ENCODE results near the gene NECAB3. TPM values are rescaled to one million over a fixed set of nuclear protein-coding genes. Genes with fewer than 3 reads are reported as not detected.

The NECAB3 gene
- total RNA-seq, 3 donors from 2014 or later (not counting 1 experiment from before 2014, with no cell fraction given) = 9.7 to 18.1 (median 13.4) TPM

DNA sequence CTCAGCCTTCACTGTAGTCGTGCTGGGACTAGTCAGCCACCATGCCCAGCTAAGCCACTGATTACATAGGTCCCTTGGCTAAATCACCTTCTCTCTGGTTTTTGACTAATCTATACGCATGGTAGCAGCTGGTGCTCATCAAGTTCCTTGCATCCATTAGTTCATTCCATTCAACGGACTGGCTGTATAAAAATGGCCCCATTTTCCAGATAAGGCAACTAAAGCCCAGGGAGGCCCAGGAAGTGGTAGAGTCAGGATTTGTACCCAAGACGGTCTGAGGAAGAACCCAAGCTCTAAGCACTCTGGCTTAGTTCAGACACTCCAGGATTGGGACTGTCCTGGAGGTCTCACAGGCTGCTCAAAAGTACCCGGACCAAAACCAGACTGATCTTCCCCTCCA is 7.1 kb upstream of the NECAB3 start:
- ATAC-seq = no peak
- H3K36me3 Mint-ChIP-seq = no peaks in the 10 kb centered on the region
- no peak overlapping the region for H3K27ac ChIP-seq (ENCODE audit: low read length)
- TF ChIP-seq, protein P1, sequence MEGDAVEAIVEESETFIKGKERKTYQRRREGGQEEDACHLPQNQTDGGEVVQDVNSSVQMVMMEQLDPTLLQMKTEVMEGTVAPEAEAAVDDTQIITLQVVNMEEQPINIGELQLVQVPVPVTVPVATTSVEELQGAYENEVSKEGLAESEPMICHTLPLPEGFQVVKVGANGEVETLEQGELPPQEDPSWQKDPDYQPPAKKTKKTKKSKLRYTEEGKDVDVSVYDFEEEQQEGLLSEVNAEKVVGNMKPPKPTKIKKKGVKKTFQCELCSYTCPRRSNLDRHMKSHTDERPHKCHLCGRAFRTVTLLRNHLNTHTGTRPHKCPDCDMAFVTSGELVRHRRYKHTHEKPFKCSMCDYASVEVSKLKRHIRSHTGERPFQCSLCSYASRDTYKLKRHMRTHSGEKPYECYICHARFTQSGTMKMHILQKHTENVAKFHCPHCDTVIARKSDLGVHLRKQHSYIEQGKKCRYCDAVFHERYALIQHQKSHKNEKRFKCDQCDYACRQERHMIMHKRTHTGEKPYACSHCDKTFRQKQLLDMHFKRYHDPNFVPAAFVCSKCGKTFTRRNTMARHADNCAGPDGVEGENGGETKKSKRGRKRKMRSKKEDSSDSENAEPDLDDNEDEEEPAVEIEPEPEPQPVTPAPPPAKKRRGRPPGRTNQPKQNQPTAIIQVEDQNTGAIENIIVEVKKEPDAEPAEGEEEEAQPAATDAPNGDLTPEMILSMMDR (IDR thresholded peaks at IDR 0.05) = no peak
- intact Hi-C loops (cut with micrococcal nuclease) = no loop called here
- peaks cover 0 to 14% of the 10 kb centered on the region in 2 donors for H3K4me1 Mint-ChIP-seq
- peaks cover 29% of the 10 kb centered on the region for H3K4me1 ChIP-seq (ENCODE audit: control insufficient read depth, insufficient read depth, low read length)
- H3K9me3 ChIP-seq (ENCODE audit: control insufficient read depth, insufficient read depth, low read length) = no peaks in the 10 kb centered on the region
- no peaks in the 10 kb centered on the region for H3K9me3 Mint-ChIP-seq
- H3K27ac Mint-ChIP-seq = no peak overlapping the region
- H3K27me3 ChIP-seq (ENCODE audit: control insufficient read depth, insufficient read depth, low read length) = no peaks in the 10 kb centered on the region
- 87% methylated on average over 5 of the region's 5 CpGs for WGBS (ENCODE audit: insufficient coverage)
- no peaks in the 10 kb centered on the region for H3K36me3 ChIP-seq (ENCODE audit: control insufficient read depth, insufficient read depth, low read length)
- no peak overlapping the region for H3K4me3 Mint-ChIP-seq
- H3K4me3 ChIP-seq (ENCODE audit: low read length) = no peak overlapping the region
- no peak for DNase-seq
- H3K27me3 Mint-ChIP-seq (ENCODE audit: low read depth in 2 of 2) = no peaks in the 10 kb centered on the region

DNA sequence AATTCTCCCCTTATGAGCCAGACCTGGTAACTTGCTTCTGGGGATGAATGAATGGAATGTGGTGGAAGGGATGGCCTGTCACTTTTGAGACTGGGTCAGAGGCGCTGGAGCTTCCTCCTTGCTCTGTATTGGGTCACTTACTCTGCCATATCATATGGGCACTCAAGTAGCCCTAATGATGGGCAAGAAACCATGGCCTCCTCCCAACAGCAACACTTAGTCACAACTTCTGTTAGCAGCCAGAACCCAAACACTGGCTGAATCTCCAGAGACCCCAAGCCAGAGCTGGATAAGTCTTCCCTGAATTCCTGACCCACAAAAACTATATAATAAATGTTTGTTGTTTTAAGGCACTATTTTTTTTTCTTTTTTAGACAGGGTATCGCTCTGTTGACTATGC is 6.5 kb upstream of the NECAB3 start:
- Mint-ChIP-seq H3K4me1 (peaks cover 0 to 18% of the 10 kb centered on the region in 2 donors), H3K36me3 (no peaks in the 10 kb centered on the region), H3K27me3 (ENCODE audit: low read depth in 2 of 2) (no peaks in the 10 kb centered on the region), H3K9me3 (no peaks in the 10 kb centered on the region), H3K4me3 (no peak overlapping the region), H3K27ac (no peak overlapping the region)
- TF ChIP-seq, protein P1 (IDR thresholded peaks at IDR 0.05) = no peak
- ATAC-seq (no peak), DNase-seq (no peak)
- intact Hi-C loops (cut with micrococcal nuclease) = no loop called here
- H3K36me3 ChIP-seq (ENCODE audit: control insufficient read depth, insufficient read depth, low read length) = no peaks in the 10 kb centered on the region
- H3K27me3 ChIP-seq (ENCODE audit: control insufficient read depth, insufficient read depth, low read length) = no peaks in the 10 kb centered on the region
- peaks cover 29% of the 10 kb centered on the region for H3K4me1 ChIP-seq (ENCODE audit: control insufficient read depth, insufficient read depth, low read length)
- H3K27ac ChIP-seq (ENCODE audit: low read length) = no peak overlapping the region
- H3K9me3 ChIP-seq (ENCODE audit: control insufficient read depth, insufficient read depth, low read length) = no peaks in the 10 kb centered on the region
- no peak overlapping the region for H3K4me3 ChIP-seq (ENCODE audit: low read length)
- 100% methylated on average over 2 of the region's 2 CpGs for WGBS (ENCODE audit: insufficient coverage)

GRCh38 chr20:33679758-33680485 is 5.7 kb upstream of the NECAB3 start:
- H3K9me3 Mint-ChIP-seq = no peaks in the 10 kb centered on the region
- peak overlapping the region in 1 of 2 donors; percentile 49 for H3K27ac Mint-ChIP-seq
- Histone ChIP-seq H3K9me3 (ENCODE audit: control insufficient read depth, insufficient read depth, low read length) (no peaks in the 10 kb centered on the region), H3K27me3 (ENCODE audit: control insufficient read depth, insufficient read depth, low read length) (no peaks in the 10 kb centered on the region), H3K4me3 (ENCODE audit: low read length) (no peak overlapping the region), H3K27ac (ENCODE audit: low read length) (no peak overlapping the region), H3K36me3 (ENCODE audit: control insufficient read depth, insufficient read depth, low read length) (no peaks in the 10 kb centered on the region), H3K4me1 (ENCODE audit: control insufficient read depth, insufficient read depth, low read length) (peaks cover 23% of the 10 kb centered on the region)
- intact Hi-C loops (cut with micrococcal nuclease) = no loop called here
- H3K36me3 Mint-ChIP-seq = no peaks in the 10 kb centered on the region
- WGBS (ENCODE audit: insufficient coverage) = 60% methylated on average over 20 of the region's 20 CpGs
- H3K4me1 Mint-ChIP-seq = peaks cover 0 to 15% of the 10 kb centered on the region in 2 donors
- ATAC-seq = peak; percentile 33 to 78 (median 57)
- no peak overlapping the region for H3K4me3 Mint-ChIP-seq
- DNase-seq = peak in 1 of 2 donors; percentile 78
- no peaks in the 10 kb centered on the region for H3K27me3 Mint-ChIP-seq (ENCODE audit: low read depth in 2 of 2)
- TF ChIP-seq, protein P1 (IDR thresholded peaks at IDR 0.05) = no peak
